Suppressor macrophage treated with lipopolysaccharide for 1 hour (primary cell): ENCODE measurements around the gene IVD.

Experiments used
- DNase-seq, 3 donors: peaks; one replicate each; pipeline ENCODE4 v3.0.0-alpha.2; 2020 to 2022

The IVD gene

GRCh38 chr15:40416056-40416455 lies 10.5 kb downstream of the IVD start:
- no peak for DNase-seq

GRCh38 chr15:40418126-40418525 lies 12.5 kb downstream of the IVD start:
- no peak for DNase-seq

DNA sequence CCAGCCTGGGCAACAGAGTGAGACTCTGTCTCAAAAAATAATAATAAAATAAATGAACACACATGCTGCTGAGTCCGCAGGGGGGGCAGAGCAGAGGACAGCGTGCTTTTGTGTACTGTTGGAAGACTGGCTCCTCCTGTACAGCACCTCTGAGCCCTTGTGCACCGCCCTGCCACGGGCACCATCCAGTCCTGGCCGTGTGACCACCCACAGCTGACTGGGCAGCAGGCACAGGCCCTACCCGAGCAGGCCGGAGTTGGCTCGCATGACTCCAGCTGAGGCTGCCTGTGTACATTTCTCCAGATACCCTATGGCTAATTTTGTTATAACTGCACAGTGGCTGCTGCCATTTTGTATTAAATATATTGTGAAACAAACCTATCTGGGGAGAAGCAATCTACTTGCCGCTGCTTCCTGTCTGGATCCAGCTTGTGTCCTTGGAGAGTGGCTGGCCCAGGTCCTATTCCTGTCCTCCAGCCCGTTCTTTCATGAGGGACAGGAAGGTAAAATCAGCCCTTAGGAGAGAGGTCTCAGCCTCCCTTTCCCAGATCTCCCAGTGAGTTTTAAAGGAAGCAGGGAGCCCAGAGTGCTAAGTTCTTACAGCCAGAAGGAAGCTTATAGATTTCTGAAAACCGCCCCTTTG lies 14.6 kb downstream of the IVD start:
- DNase-seq = no peak

- DNase-seq = no peak
These were observed 15.2 kb downstream of the IVD start for GRCh38 chr15:40420793-40421192.

DNA sequence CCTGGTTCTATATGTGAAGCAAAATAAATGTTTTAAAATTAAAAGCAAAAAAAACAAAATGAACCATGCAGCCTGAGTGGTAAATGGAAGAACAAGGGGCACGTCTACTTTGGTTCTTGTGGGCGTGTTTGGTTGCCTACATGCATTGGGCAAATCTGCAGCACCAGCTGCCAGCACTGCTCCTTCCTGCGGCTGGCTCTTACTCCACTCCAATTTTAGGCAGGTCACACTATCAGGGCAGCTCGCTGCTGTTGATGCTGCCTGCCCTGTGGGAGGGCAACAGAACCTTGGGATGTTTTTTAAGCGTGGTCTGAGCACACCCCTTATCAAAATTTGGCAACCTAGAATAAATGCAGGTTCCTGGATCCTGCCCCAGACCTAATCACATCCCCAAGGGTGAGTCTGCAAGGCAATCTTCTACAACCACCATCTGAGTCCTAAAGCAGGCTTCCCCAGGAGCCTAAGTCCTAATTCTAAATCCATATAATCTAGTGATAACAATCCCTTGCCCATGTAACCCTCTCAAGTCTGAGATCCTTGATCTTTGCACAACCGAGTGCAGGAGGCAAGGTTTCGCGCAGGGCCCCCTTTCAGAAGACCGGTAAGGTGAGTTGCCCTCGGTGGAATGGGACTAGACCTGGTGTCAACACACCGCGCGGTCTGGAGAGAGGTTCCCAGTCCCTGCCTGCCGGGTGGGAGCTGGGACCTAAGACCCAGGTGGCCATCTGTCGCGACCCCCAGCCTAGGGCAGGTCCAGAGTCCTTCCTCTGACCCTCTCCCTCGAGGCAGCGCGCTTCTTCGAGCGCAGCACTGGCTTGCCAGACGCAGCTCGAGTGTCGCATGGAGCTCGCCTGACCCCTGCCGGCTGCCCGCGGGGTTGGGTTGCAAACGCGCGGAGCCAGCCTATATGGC lies 15.9 kb downstream of the IVD start:
- peak; percentile 79 to 91 (median 91) for DNase-seq

- no peak for DNase-seq
These were observed 19.0 kb downstream of the IVD start for GRCh38 chr15:40424483-40425115.

GRCh38 chr15:40425681-40426080 lies 20.1 kb downstream of the IVD start:
- DNase-seq = no peak

DNA sequence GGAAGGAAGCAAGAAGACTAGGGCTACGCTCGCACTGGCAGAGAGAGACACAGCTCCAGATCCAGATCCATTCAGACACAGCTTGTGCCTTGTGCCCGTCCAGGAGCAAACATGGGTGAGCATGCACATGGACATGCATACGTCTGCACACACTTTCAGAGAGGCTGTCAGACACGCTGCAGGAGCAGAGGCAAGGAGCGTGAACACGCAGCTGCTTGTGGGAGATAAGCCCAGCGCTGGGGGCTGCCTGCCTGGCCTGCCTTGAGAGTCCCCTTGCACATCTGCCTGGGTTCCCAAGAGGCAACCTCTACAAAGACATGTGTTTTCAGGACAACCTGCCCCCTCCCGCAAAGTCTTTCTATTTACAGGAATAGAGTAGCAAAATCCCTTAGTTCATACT lies 21.6 kb downstream of the IVD start:
- no peak for DNase-seq

DNA sequence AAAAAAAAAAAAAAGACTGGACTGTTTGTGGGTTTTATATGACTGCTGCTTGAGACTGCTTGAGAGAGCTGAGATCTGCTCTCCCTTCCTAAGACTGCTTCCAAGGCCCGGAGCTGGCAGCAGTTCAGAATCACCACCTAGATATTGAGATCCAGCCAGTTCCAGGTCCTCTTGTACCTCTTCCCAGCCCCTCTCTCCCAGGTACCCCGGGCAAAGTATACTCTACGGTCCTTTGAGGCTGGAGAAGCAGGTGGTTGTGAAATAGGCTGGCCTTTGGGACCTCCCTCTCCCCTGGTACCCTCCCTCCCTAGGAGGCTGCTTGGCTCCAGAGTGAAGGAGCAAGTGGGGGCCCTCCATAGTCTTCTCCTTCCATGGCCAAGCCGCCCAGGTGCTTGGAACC lies 22.6 kb downstream of the IVD start:
- no peak for DNase-seq

- DNase-seq = no peak
These were observed 23.6 kb downstream of the IVD start for GRCh38 chr15:40429068-40429710.

DNA sequence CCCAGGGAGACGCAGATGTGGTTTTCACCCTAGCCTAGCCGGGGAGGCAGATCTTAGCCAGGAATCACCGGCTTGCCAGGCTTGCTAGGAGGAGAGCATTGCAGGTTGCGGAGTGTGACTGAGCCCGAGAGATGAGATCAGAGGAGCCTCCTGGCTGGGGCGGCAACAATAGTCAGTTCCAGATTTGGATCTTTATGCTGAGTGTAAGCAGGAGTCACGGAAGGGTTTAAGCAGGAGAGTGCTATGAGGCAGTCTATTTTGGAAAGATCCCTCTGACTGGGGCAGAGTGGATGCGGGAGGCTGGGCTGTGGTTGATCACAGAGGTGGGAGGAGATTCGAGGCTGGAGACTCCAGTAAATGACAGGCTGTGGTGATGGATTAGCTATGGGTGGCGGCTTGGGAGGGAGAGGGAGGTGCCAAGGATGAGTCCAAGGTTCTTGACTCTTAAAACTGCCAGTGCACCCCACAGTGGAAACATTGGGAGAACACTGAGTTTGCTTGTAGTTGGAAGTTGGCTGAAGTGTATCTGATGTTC lies 24.7 kb downstream of the IVD start:
- no peak for DNase-seq

GRCh38 chr15:40435023-40435709 lies 29.6 kb downstream of the IVD start:
- DNase-seq = no peak

- DNase-seq = no peak
These were observed 30.1 kb downstream of the IVD start for GRCh38 chr15:40435710-40436089.

GRCh38 chr15:40436116-40436891 lies 30.7 kb downstream of the IVD start:
- no peak for DNase-seq

DNA sequence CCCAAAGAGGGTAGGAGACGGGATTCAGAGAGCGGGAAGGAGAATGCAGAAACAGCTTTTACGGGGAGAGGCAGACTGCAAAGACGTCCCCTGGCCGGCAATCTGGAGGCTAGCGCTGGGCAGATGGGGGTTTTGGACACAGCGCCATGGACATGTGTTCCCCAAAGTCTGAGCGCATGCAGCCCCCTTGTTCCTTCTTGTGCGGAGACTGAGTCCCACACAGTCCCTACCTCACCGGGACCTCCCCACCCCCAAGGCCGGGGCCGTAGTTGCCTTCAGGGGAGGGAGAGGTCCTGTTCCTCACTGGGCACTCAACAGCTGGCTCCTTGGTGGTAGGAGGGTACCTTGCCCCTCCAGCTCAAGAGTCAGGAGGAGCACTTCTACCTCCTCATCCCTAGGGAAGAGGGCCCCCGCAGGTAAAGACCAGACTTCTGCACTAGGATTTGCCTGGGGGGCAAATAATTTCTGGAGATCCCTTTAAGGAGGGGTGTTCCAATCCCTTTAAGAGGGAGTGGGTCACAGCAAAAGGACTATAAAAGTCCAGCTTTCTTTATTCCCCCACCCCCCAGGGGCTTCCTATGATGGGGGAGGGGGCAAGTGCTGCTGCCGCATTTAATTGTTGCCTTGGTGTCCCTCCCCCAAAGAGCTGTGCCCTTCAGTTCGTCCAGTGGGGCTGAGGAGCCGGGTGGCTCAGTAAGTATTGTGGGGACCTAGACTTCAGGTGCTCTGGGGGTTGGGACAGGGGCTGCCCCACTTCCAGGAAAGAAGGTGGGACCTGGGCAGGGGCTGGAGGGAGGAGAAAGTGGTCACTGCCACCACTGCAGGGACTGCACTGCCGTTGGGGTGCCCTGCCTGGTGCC lies 31.5 kb downstream of the IVD start:
- DNase-seq = peak in 1 of 3 donors; percentile 39

GRCh38 chr15:40437752-40438687 lies 32.4 kb downstream of the IVD start:
- no peak for DNase-seq

DNA sequence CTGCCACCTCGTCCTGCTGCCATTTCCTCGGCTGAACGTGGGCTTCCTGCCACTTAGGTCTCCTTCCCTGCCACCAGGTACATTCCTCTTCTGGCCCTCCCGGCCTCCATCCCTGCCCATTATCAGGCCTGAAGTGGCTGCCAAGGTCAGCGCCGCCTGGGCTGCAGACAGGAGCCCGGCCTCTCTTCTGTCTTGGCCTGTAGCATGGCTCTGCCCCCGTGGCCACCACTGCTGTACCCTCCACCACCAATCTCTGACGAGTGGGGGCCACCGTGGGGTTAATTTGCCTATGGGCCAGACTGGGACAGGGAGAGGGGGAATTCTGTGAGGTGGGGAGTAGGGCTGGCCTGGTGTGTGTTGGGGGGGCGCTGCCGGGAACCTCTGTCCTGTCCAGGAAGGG lies 33.1 kb downstream of the IVD start:
- DNase-seq = no peak

- DNase-seq = no peak
These were observed 33.9 kb downstream of the IVD start for GRCh38 chr15:40439461-40439959.
